Prostate gland (tissue), 2 donors: Measurements from ENCODE around the gene B4GALNT2.

Source experiments
- CTCF ChIP-seq, 4 experiments: fragments of 200-600 bp in 2 of 4; fragments of 450-650 bp in 2 of 4; sonication (generic) in 2 of 4; IDR thresholded peaks; 1 replicate in 3 of 4; 2 replicates in 1 of 4; pipeline ENCODE4 v1.5.1; 2016 to 2019; ENCODE audit warnings: antibody characterized with exemption in 4 of 4, mild to moderate bottlenecking in 2 of 4, moderate library complexity in 2 of 4
- POLR2A ChIP-seq: fragments of 450-650 bp; IDR thresholded peaks from one replicate; pipeline ENCODE4 v1.6.1; 2016; ENCODE audit warnings: antibody characterized with exemption, mild to moderate bottlenecking
- POLR2AphosphoS5 ChIP-seq: sonication (generic); formaldehyde crosslinking; IDR thresholded peaks from one replicate; pipeline ENCODE4 v1.6.1; 2017; ENCODE audit warnings: antibody characterized with exemption

GRCh38 chr17:49108318-49108717 lies 24.3 kb upstream of the B4GALNT2 start:
- TF ChIP-seq POLR2AphosphoS5 (peak; percentile 77), CTCF (IDR thresholded peaks at IDR 0.05) (no peak), POLR2A (no peak)
